GM21367 (cell line): ENCODE results near the gene SUN2.

Experiments used
- ATAC-seq: cut with Tn5 transposase; IDR thresholded peaks from one replicate; pipeline ENCODE4 v1.9.1; 2021; ENCODE audit not compliant: unreplicated experiment

Gene SUN2

GRCh38 chr22:38781033-38781432, 25.2 kb upstream of the SUN2 start:
- no peak for ATAC-seq

- ATAC-seq = no peak
Measured at GRCh38 chr22:38777087-38777671, 21.4 kb upstream of the SUN2 start.

GRCh38 chr22:38776086-38776485, 20.3 kb upstream of the SUN2 start:
- ATAC-seq = no peak

- no peak for ATAC-seq
Measured at GRCh38 chr22:38775656-38776055, 19.9 kb upstream of the SUN2 start.

- ATAC-seq = no peak
Measured at GRCh38 chr22:38774496-38775166, 18.8 kb upstream of the SUN2 start.

- ATAC-seq = no peak
Measured at GRCh38 chr22:38773363-38773946, 17.7 kb upstream of the SUN2 start.

GRCh38 chr22:38772623-38772873, 16.8 kb upstream of the SUN2 start:
- no peak for ATAC-seq

GRCh38 chr22:38770257-38770949, 14.6 kb upstream of the SUN2 start:
- no peak for ATAC-seq

GRCh38 chr22:38768036-38768435, 12.2 kb upstream of the SUN2 start:
- ATAC-seq = no peak

GRCh38 chr22:38767313-38767712, 11.5 kb upstream of the SUN2 start:
- no peak for ATAC-seq

- ATAC-seq = no peak
Measured at GRCh38 chr22:38766076-38766777, 10.4 kb upstream of the SUN2 start.

- ATAC-seq = no peak
Measured at GRCh38 chr22:38762551-38762983, 6.8 kb upstream of the SUN2 start.

GRCh38 chr22:38761202-38762162, 5.7 kb upstream of the SUN2 start:
- ATAC-seq = no peak

- no peak for ATAC-seq
Measured at GRCh38 chr22:38760477-38761201, 4.8 kb upstream of the SUN2 start.

GRCh38 chr22:38759005-38759404, 3.2 kb upstream of the SUN2 start:
- no peak for ATAC-seq

GRCh38 chr22:38758276-38758945, 2.6 kb upstream of the SUN2 start:
- ATAC-seq = no peak

- no peak for ATAC-seq
Measured at GRCh38 chr22:38757464-38757757, 1.6 kb upstream of the SUN2 start.

- no peak for ATAC-seq
Measured at GRCh38 chr22:38756711-38757463, 1.1 kb upstream of the SUN2 start.
